ENCODE data around the gene GLT8D1.

Gene GLT8D1

GRCh38 chr3:52710512-52710911 is 4.9 kb upstream of the GLT8D1 start:
- no peak for DNase-seq

GRCh38 chr3:52707585-52707984 is 2.0 kb upstream of the GLT8D1 start:
- no peak for DNase-seq

GRCh38 chr3:52705438-52705687 is 228 bp downstream of the GLT8D1 start:
- no peak for DNase-seq

GRCh38 chr3:52704611-52705437 is 767 bp downstream of the GLT8D1 start:
- DNase-seq = no peak

GRCh38 chr3:52703341-52703740 is 2.2 kb downstream of the GLT8D1 start:
- DNase-seq = no peak

GRCh38 chr3:52697632-52697965 is 8.0 kb downstream of the GLT8D1 start:
- DNase-seq = no peak

- DNase-seq = no peak
Observed at GRCh38 chr3:52696830-52697631, 8.6 kb downstream of the GLT8D1 start.

GRCh38 chr3:52695798-52696671 is 9.6 kb downstream of the GLT8D1 start:
- no peak for DNase-seq

GRCh38 chr3:52694528-52695189 is 10.9 kb downstream of the GLT8D1 start:
- DNase-seq = no peak

GRCh38 chr3:52693071-52693470 is 12.5 kb downstream of the GLT8D1 start:
- no peak for DNase-seq

- DNase-seq = no peak
Observed at GRCh38 chr3:52690560-52690959, 15.0 kb downstream of the GLT8D1 start.

- DNase-seq = no peak
Observed at GRCh38 chr3:52689151-52689550, 16.4 kb downstream of the GLT8D1 start.

GRCh38 chr3:52688266-52688665 is 17.3 kb downstream of the GLT8D1 start:
- no peak for DNase-seq

GRCh38 chr3:52685709-52686691 is 19.6 kb downstream of the GLT8D1 start, which contains the start of the genes GNL3 and PBRM1:
Gene GNL3, plus strand, starts transcription at chr3:52686032. Its CDS starts 61 bp downstream, at chr3:52686093.
Gene PBRM1, minus strand, starts transcription at chr3:52685913.
- peak; percentile 91 for DNase-seq

- DNase-seq = peak; percentile 70
Observed at GRCh38 chr3:52685285-52685708, 20.3 kb downstream of the GLT8D1 start.

- no peak for DNase-seq
Observed at GRCh38 chr3:52684184-52684583, 21.4 kb downstream of the GLT8D1 start.

- no peak for DNase-seq
Observed at GRCh38 chr3:52683611-52684010, 22.0 kb downstream of the GLT8D1 start.

- no peak for DNase-seq
Observed at GRCh38 chr3:52682016-52682415, 23.6 kb downstream of the GLT8D1 start.

- no peak for DNase-seq
Observed at GRCh38 chr3:52681596-52681995, 24.0 kb downstream of the GLT8D1 start.

GRCh38 chr3:52679811-52680210 is 25.8 kb downstream of the GLT8D1 start:
- DNase-seq = no peak

GRCh38 chr3:52679199-52679538 is 26.4 kb downstream of the GLT8D1 start:
- no peak for DNase-seq
